Mucosa of descending colon (tissue), 3 donors: ENCODE measurements around the gene PKN3. TPM values are rescaled to one million over a fixed set of nuclear protein-coding genes. Genes with fewer than 3 reads are reported as not detected.

ENCODE experiments used
- ATAC-seq: fragments of 200-7000 bp; cut with Tn5 transposase; one replicate; pipeline ENCODE4 v1.9.1; 2020; ENCODE audit warnings: mild to moderate bottlenecking, moderate library complexity
- DNase-seq, 3 donors: peaks; one replicate each; pipeline ENCODE4 v3.0.0-alpha.2; 2020
- H3K36me3 ChIP-seq: fragments of 200-600 bp; one replicate; pipeline ENCODE4 v1.8.0; 2021; ENCODE audit warnings: low read depth, mild to moderate bottlenecking
- H3K4me1 ChIP-seq: fragments of 200-600 bp; one replicate; pipeline ENCODE4 v1.8.0; 2021; ENCODE audit warnings: low read depth, mild to moderate bottlenecking
- H3K4me3 ChIP-seq: fragments of 200-600 bp; one replicate; pipeline ENCODE4 v1.8.0; 2021; ENCODE audit warnings: mild to moderate bottlenecking
- H3K9me3 ChIP-seq: fragments of 200-600 bp; one replicate; pipeline ENCODE4 v1.8.0; 2021; ENCODE audit warnings: mild to moderate bottlenecking
- intact Hi-C, 2 donors: fragments of 100-400 bp; cut with DNase I in 1 of 2; cut with micrococcal nuclease in 1 of 2; formaldehyde crosslinking; loops; one replicate each; pipeline versions ENCODE4 v1.11.0 to v1.11.1; 2022; cut with DNase I, micrococcal nuclease
- total RNA-seq, 3 donors: library from RNA; stranded (reverse); fragmentation: NEBNext Ultra II Directional in 2 of 3; extraction: Animal tissue kit (Norgen Biotek cat#: 25700) in 2 of 3; gene quantifications; one replicate each; pipeline versions ENCODE4 v1.2.1 to v1.2.4, GENCODE V29; 2021 to 2023
- TF ChIP-seq, protein P1 (sequence below): fragments of 200-600 bp; IDR thresholded peaks from one replicate; pipeline ENCODE4 v1.8.0; 2022; ENCODE audit warnings: antibody characterized with exemption, mild to moderate bottlenecking
- donor health status: DM: no; HTN: no; CAD: no; lungs with moderate emphysema.
- donor health status: DM: no; HTN: no; CAD: no.
- donor health status: DM: no; HTN: yes; CAD: no.

PKN3 gene
- total RNA-seq, 3 donors from 2014 or later: 2.5 to 4.9 (median 3.8) TPM

DNA sequence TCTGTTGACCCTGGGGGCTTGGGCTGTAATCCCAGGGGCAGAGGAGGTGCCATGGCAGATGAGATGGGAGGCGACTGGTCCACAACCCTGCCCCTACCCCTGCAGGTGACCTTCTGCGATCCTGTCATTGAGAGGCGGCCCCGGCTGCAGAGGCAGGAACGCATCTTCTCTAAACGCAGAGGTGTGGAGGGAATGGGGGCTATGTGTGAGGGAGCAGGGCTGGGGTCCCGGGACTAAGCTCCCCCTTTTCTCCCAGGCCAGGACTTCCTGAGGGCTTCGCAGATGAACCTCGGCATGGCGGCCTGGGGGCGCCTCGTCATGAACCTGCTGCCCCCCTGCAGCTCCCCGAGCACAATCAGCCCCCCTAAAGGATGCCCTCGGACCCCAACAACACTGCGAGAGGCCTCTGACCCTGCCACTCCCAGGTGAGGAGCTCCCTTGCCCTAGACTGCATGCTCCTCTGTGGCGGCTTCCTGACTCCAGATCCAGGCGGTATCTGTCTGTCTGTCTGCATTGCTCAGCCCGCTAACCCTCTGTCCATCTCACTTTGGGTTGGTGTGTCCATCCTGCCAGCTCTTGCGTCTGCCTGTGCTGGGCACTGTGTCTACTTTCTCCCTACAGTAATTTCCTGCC, 11.8 kb downstream of the PKN3 start:
- intact Hi-C loops: no loop called here
- DNase-seq: peak in 1 of 3 donors; percentile 8
- Histone ChIP-seq H3K4me3 (no peak overlapping the region), H3K9me3 (no peaks in the 10 kb centered on the region), H3K4me1 (no peaks in the 10 kb centered on the region), H3K36me3 (no peaks in the 10 kb centered on the region)
- TF ChIP-seq, protein P1, sequence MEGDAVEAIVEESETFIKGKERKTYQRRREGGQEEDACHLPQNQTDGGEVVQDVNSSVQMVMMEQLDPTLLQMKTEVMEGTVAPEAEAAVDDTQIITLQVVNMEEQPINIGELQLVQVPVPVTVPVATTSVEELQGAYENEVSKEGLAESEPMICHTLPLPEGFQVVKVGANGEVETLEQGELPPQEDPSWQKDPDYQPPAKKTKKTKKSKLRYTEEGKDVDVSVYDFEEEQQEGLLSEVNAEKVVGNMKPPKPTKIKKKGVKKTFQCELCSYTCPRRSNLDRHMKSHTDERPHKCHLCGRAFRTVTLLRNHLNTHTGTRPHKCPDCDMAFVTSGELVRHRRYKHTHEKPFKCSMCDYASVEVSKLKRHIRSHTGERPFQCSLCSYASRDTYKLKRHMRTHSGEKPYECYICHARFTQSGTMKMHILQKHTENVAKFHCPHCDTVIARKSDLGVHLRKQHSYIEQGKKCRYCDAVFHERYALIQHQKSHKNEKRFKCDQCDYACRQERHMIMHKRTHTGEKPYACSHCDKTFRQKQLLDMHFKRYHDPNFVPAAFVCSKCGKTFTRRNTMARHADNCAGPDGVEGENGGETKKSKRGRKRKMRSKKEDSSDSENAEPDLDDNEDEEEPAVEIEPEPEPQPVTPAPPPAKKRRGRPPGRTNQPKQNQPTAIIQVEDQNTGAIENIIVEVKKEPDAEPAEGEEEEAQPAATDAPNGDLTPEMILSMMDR: no peak
- no peak for ATAC-seq

DNA sequence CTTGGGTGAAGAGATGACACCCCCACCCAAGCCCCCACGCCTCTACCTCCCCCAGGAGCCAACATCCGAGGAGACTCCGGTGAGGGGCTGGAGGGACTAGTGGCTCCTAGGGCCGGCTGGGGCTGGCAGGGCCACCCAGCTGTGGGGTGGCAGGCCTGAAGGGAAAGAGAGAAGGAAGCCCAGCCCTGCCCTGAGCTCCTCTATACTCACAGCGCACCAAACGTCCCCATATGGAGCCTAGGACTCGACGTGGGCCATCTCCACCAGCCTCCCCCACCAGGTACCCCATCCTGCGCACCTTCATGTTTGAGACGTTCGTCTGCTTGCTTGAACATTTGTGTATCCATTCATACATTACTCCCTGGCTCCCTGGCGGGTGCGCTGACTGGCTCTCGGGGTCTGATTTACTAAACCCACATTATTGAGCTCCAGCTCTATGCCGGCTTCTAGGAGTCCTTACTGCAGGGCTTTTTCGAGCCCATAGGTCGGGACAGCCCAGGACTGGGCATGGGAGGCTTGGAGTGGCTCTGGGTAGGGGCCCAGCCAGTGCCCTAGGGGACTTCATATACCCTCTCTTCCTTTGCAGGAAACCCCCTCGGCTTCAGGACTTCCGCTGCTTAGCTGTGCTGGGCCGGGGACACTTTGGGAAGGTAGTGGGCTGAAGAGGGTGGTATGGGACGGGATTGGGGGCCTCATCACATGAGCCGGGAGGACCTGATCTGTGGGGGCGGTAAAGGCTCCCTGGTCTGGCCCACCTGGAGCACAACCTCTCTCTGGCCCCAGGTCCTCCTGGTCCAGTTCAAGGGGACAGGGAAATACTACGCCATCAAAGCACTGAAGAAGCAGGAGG, 12.5 kb downstream of the PKN3 start:
- TF ChIP-seq, protein P1: no peak
- peaks cover 6% of the 10 kb centered on the region for H3K4me1 ChIP-seq
- no peak overlapping the region for H3K4me3 ChIP-seq
- ATAC-seq: no peak
- no peaks in the 10 kb centered on the region for H3K9me3 ChIP-seq
- H3K36me3 ChIP-seq: no peaks in the 10 kb centered on the region
- DNase-seq: peak in 2 of 3 donors; percentile 19 to 20
- intact Hi-C loops: no loop called here

DNA sequence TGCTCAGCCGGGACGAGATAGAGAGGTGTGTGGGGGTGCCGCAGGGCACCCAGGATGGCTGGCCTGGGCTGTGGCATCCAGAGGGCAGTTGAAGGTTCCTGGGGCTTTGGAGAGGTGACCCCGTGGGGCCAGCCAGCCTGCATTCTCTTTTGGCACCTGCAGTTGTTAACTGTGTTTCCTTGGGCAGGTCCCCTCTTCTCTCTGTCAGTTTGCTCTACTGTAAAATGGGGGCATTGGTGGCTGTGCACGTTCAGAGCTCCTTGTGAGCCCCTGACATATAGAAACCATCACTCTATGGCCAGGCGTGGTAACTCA, 13.1 kb downstream of the PKN3 start:
- no peak overlapping the region for H3K4me3 ChIP-seq
- peaks cover 7% of the 10 kb centered on the region for H3K4me1 ChIP-seq
- intact Hi-C loops: no loop called here
- ATAC-seq (no peak), DNase-seq (peak in 1 of 3 donors; percentile 16)
- H3K9me3 ChIP-seq: no peaks in the 10 kb centered on the region
- no peaks in the 10 kb centered on the region for H3K36me3 ChIP-seq
- TF ChIP-seq, protein P1: no peak

DNA sequence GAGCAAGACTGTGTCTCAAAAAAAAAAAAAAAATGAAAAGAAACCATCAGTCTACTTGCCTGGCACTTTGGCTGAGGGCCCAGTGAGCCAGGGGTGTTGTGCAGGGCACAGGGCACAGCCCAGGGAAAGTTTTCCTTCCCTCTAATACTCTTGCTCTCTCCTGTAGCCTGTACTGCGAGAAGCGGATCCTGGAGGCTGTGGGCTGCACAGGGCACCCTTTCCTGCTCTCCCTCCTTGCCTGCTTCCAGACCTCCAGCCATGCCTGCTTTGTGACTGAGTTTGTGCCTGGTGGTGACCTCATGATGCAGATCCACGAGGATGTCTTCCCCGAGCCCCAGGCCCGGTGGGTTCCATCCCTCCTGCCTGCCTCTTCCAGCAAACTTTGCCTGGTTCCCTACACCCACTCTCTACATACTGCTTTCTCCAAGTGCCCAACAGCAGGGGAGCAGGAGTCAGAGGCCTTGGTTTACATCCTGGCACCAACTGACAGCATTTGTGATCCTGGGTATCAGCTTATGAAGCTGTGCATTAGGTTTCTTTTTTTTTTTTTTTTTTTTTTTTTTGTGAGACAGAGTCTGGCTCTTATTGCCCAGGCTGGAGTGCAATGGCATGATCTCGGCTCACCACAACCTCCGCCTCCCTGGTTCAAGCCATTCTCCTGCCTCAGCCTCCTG, 14.4 kb downstream of the PKN3 start:
- Histone ChIP-seq H3K4me1 (peaks cover 7% of the 10 kb centered on the region), H3K4me3 (no peak overlapping the region), H3K36me3 (no peaks in the 10 kb centered on the region), H3K9me3 (no peaks in the 10 kb centered on the region)
- intact Hi-C loops: no loop called here
- TF ChIP-seq, protein P1: no peak
- no peak for ATAC-seq
- DNase-seq: peak in 2 of 3 donors; percentile 47 to 53

DNA sequence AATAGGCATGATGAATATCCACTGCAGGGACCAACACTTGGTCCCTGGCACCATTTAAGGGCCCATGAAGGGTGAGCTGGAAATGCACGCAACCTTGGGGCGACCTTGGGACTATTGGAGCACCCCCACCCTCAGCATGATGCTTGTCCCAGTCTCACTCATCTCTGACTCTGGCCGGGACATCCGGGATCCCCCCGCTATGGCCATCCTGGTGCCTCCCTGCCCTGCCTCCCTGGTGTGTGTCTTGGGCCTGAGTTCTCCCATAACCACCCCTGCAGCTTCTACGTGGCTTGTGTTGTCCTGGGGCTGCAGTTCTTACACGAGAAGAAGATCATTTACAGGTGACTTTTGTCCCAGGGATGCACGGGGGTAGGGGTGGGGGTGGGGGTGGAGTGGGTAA, 15.7 kb downstream of the PKN3 start:
- H3K4me3 ChIP-seq: no peak overlapping the region
- intact Hi-C loops: no loop called here
- ATAC-seq: no peak
- no peaks in the 10 kb centered on the region for H3K36me3 ChIP-seq
- peak in 1 of 3 donors; percentile 26 for DNase-seq
- peaks cover 7% of the 10 kb centered on the region for H3K4me1 ChIP-seq
- H3K9me3 ChIP-seq: no peaks in the 10 kb centered on the region
- TF ChIP-seq, protein P1: no peak
